Fibroblast of skin of right quadriceps (primary cell): ENCODE measurements around the gene ALDH1A3.
A peak's percentile ranks its signal among the peaks of the same experiment; 100 is the strongest.

Experiments
- DNase-seq: peaks from one replicate; pipeline ENCODE4 v3.0.0-alpha.2; 2013

The ALDH1A3 gene

DNA sequence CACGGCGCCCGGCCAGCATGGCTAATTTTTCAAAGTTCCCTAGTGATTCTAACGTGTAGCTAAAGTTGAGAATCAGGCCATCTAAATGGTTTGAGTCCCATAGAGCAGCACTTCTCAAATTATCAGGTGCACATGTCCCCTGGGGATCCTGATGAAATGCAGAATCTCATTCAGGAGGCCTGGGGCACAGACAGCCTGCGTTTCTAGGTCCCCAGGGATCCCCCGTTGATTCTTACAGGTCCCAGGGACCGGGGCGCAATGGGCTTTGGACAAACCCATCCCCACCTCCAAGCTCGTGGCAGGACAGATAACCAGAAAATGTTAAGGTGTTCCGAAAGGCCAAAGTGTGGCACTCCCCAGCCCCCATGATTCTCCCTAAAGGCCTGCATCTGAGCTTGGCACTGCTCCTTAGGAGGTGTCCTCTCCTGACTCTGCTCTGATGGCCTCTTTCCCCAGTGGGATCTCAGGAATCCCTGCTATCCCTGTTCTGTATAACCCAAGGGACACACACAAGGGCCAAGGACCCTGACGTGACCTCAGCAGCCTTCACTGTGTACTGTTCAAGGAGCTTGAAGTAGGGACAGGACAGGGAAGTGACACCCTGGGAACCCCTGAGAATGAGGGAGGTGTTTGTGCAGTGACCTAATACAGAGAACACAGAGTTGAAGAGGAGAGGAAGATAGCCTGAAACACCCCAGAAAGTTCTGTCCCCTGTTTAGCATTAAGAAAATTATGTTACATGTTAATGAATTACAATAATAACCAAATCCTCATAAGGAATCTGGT is 47.5 kb downstream of the ALDH1A3 start:
- no peak for DNase-seq

DNA sequence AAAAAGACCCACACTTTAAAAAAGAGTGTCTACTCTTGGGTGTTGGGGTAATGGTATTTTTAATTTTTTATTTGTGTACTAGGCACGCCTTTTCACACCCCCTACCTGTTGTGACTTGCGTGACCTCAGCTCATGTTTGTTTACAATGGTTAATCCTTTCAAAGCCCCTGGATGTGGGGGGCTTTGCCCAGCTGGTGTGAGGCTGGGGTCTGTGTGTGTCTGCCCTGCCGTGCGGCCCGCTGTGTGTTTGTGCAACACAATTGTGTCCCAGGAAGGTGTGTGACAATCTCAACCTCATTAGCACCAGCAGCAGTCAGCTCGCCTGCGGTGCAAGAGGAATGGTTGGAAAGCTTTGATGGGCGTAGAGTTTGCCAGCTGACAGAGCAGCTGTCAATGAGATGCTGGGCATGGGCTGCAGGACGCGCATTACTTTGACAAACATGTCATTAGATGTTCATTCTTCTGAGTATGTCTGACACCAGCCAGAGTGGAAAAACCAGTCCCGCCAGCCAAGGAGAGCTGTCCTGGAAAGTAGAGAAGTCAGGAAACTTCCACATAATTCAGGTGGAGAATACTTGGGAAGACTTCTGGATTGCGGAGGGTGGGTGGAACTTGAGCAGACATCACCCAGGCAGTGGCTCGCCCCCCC is 49.1 kb downstream of the ALDH1A3 start:
- no peak for DNase-seq

DNA sequence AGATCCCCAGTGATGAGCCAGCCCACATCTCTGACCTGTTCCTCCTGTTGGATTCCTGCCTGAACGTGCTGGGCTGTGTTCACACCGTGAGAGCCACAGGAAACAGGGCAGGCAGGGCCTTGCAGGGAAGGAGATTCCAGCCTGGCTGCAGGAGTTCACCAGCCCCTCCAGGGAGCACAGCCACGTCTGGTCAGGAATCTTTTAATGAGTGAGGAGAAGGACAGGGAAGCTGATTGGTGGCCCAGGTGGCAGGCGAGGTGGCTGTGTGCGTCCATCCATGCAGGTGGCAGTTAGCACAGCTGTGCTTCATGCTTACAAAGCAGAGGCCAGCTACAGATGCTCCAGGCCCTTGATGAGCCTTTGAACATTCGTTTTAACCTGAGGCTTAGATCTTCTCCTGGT is 50.0 kb downstream of the ALDH1A3 start:
- DNase-seq = no peak

DNA sequence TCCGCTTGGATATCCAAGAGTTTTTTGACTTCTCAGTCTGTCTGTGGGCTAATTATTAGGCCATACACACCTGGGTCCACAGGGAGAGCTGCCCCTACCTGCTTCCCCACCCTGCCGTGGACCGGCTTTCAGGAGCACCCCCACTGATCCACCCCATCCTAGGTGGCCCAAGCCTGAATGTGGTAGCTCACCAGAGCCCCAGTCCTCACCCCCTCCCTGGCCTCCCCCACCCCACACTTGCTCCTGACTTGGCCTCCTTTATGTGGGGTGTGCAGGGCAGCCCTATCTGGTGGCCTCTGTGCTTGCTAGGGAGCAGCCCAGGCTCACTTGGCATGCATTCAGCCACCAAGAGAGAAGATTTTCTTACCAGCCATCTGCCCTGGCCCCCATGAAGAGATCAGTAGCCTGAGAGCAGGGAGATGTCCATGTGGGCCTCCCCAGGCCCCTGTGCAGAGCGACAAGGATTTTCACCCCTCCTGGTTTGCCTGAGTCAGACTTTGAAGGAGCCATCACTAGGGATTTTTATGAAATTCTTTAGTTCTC is 50.7 kb downstream of the ALDH1A3 start:
- no peak for DNase-seq

DNA sequence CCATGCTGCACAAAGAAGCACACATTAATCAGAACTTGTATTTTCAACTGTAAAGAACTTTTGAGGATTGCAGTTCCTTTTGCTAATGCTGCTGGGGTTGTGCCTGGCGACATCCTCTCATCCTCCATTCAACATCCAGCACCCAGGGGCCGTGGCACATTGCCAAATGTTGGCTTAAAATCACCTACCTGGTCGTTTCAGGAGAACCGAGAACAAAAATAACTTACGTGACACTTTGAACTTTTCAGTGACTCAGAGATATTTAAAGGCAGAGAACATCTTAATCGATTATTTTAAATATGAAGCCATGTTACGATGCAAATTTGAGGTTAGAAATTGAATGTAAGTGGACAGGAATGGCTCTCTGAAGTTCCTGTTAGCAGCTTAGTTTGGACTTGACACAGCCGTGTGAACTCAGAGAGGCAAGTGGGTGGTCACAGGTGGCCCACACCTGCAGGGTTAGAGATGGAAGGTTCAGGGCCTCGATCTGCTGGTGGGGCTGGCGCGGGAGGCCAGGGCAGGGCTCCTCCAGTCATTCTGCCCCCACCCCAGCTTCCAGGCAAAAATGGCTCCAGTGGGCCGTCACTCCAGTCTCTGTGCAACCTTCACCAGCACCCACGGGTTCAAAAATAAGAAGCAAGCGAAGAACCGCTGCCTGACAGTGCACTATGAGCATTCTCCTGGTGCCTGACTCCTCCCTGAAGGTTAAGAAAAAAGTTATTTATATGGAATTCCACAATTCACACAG is 51.7 kb downstream of the ALDH1A3 start:
- no peak for DNase-seq

DNA sequence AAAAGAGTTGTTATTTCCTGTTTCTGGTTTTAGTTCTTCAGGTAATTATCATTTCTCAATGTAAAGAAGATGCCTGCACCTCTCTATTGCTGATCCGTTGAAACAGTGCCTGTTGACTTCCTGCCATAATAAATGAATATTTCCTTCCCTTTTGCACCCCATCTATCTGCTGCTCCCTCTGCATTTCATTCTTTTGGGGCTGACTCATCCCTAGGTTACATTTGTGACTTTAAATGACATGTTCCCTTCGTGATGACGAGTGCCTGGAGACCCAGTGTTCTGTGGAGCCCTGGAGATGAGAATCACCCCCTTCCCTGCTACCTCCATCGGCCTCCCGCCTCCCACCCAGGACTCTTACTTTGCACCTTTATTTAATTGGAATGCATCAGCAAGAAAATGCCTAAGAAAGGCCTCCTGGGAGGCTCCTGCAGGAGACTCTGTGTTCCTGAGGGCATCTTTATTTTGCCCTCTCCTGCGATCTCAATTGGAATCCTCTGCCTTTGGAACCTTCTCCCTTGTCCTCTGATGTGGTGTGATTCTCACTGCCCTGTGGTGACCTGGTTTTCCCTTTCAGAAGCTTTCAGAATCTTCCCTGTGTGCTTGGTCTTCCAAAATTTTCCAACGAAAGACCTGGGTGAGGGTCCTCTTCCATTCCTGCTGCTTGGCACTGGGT is 53.2 kb downstream of the ALDH1A3 start:
- peak; percentile 8 for DNase-seq

DNA sequence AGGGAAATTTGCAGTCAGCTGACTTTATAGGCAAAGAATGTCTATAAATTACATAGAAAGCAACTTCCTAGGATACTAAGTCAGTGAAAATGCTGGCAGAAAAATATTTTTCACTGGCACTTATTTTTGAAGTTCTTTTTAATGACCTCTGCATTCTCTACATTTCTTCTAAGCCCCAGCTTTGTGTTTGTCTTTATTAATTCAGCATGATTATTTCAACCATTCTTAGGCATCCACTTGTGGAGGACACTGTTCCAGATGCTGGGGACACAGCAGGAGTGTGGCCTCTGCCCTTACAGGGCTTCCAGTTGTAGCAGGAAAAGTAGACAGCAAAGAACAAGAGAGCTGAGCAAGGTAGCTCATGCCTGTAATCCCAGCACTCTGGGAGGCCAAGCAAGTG is 54.5 kb downstream of the ALDH1A3 start:
- DNase-seq = no peak

DNA sequence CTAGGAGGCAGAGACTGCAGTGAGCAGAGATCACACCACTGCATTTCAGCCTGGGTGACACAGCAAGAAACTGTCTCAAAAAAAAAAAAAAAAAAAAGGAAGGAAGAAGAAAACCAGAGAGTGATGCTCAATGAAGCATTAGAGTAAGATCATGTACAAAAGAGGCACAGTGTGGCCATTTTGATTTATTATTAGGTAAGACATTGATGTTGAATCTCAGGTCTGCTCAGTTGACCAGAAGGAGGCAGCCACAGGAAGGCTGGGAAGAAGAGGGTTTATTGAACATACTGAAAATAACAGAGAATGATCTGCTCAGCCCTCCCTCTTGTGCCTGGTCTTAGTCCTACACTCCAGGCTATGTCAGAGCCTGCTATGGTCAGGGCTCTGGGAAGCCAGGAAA is 55.1 kb downstream of the ALDH1A3 start:
- DNase-seq = no peak

DNA sequence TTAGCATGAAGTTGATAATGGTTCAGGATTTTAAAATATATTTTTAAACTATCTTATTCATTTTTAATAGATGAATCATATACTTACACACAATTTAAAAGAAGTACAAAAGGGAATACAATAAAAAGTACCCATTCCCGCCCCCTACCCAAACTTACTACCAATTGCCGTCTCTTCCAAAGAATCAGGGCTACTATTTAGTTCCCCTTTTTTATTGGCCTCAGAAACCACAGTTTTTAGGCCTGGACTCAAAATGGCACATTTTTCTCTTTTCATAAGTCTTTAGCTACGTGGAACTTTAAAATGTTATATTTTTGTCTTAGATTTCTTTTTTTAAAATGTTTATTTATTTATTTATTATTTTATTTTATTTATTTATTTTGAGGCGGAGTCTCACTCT is 57.5 kb downstream of the ALDH1A3 start:
- no peak for DNase-seq

DNA sequence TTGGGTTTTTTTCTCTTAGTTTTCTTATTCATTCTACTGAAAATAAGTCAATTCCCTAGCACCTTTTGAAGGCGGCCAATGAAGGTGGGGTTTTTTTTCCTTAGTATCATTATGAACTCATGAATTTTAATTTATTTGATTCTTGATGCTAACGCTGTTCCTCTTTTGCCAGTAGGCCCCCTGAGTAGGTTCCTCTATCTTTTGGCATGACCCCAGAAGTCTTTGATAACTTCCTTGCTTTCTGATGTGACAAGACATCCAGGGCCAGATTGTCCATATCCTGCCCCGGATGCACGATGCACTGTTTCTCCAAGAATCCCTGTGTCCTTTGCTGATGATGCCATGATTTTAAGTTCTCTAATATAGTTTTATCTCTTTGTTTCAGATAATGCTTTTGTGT is 60.2 kb downstream of the ALDH1A3 start:
- no peak for DNase-seq

DNA sequence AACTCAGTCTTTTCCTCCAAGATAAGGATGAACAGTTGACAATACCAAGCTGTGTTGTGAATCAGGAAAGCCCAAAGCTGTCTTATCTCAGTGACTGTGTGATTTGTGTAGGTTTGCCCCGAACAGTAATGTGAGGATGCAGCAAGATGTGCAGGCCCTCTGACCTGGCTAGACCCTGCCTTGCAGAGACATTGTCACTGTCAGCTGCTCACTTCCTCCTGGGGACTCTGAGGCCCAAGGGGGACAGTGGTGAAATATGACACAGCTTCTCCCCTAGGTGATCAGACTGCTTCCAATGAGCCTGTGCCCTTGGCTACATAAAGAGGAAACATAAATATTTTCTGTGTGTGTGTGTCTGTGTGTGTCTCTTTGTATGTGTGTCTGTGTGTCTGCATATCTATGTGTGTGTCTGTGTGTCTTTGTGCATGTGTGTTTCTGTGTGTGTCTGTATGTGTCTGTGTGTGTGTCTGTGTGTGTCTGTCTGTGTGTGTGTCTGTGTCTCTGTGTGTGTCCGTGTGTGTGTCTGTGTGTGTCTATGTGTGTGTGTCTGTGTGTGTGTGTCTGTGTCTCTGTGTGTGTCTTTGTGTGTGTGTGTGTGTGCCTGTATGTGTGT is 61.2 kb downstream of the ALDH1A3 start:
- DNase-seq = no peak

DNA sequence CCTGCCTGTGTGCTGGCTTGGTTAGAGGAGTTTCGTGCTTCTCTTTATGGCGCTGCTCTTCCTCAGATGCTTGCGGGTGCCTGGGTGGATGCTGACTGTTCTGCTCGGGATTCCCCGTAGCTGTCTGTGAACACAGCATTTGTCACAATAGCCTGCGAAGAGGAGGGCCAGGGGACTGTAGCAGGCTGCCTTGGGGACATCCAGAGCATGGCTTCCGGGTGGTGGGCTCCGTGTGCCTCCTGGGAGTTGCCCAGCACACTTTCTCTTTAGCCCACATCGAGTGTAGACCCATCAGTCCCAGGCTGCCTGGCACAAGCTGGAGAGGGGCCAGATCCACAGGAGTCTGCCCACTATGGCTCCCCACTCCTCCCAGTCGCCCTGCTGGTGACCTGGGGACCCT is 61.9 kb downstream of the ALDH1A3 start:
- no peak for DNase-seq

DNA sequence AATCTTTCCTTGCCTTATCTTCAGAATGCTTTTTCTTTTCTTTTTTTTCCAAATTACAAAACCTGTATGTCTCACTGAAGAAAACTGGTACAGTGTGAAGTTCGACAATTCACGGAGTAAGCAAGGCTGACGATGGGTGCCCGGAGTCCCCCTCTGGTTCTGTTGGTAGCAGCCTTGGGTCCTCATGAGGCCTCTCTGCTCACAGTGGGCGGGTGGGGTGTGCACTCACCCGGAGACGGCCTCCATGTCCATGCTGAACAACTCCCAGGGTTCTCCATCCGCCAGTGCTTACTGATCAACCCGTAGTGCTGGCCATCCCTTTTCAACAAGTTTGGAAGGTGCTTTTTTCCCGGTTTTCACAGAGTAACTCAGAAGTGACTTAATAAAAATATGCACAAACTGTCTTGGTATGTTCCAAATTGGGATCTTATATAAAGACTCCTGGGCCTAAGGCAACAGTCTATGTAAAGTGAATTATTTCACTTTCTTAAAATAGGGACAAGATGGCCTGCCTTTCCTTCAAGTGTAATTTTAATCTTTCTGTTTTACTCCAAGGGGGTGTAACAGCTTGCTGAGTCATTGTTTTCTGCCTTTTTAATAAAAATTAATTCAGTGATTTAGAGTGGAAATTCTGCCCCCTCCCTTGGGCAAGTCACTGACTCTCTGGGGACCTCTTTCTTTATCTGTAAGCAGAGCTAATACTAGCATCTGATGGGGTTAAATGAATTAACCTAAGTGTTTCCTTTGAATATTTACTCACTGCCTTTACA is 63.2 kb downstream of the ALDH1A3 start:
- no peak for DNase-seq

DNA sequence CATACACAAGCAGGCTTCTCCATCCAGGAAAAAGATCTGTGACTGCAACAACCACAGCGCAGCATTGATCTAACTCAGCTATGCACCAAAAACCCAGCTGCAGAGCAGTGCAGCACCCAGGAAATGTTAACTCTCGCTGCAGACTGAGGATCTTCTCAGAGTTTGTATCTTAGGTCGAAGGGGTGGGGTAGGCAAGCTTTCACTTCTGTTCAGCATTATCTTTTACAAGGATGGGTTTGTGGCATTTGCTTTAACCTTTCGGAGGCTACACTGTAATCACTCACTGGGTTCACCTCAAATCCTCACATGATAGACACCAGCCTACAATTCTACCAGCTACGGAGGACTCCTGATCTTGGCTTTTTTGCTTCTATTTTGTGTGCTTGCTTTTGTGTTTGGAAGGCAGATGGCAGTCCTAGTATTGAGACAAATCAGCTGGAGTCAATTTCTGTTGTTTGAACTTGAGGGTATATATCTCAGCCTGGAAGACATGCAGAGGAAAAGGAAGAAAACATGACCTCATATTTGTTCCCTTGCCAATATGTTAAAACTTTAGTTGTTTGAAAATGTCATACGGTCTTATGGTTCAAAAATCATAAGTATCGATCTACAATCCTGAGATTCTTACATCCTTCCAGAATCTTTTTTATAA is 64.7 kb downstream of the ALDH1A3 start:
- DNase-seq = peak; percentile 22

DNA sequence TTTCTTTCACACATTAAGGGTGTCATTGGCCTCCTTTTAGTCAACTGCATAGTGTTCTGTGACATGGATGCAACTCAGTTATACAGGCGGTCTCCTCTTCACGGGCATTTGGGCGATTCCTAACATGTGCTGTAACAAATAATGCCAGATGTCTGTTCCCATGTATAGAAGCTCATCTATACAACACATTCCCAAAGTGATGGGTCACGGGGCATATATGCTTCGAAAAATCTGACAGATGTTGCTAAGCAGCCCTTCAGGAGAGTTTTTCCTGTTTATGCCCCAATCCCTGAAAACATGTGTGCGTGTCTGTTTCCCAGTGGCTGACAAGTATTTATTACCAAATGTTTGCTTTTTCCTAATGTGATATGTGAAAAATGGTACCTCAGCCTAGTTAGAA is 65.4 kb downstream of the ALDH1A3 start:
- DNase-seq = peak; percentile 68

DNA sequence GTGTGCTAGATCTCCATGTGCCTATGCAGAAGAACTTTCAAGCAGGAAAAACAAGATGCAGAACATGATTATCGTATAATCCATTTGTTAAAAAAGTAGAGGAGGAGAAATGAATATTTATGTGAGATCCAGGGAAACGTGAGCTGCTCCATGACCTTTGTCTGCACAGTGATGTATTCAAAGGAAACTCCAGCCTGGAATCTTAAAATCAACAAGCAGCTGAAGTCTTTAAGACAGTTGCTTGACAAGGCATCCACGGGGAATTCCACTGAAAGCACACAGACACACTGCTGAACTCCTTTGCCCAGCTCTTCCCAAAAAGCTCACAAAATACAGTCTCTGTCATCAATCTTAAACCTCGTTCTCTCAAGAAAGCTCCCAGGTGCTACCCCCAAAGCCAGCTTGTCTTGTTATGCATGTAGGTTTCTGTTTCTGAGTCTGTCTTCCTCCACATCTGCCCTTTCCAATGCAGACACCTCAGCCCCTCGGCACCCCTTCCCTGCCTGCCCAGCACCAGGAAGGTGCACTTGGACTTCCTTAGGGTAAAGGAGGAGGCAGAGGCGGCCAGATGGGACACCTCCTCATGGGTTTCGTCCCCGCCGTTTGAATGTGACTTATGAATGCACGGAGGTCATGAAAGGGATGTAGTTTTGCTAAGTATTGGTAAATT is 68.3 kb downstream of the ALDH1A3 start:
- DNase-seq = no peak

DNA sequence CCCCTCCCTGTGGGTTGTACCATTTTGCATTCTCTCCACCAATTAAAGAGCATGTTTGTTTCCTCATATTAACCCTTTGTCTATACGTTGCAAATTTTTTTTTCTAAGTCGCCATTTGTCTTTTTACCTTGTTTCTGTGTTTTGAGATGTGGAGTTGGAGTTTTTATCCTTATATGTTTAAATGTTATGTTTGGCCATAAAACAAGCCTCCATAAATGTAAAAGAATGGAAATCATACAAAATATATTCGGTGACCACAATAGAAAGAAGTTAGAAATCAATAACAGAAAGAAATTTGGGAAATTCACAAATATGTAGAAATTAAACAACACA is 68.8 kb downstream of the ALDH1A3 start:
- no peak for DNase-seq

DNA sequence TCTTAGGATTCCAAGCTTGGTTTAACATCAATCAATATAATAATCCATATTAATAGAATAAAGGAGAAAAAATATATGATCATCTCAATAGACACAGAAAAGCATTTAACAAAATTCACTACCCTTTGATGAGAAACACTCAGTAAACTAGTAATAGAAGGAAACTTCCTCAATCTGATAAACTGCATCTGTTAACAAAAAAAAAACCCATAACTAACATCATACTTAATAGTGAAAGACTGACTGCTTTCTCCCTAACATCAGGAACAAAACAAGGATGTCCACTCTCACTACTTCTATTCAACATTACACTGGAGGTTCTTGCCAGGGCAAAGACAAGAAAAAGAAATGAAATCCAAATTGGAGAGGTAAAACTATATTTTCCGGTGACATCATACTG is 70.1 kb downstream of the ALDH1A3 start:
- DNase-seq = no peak

DNA sequence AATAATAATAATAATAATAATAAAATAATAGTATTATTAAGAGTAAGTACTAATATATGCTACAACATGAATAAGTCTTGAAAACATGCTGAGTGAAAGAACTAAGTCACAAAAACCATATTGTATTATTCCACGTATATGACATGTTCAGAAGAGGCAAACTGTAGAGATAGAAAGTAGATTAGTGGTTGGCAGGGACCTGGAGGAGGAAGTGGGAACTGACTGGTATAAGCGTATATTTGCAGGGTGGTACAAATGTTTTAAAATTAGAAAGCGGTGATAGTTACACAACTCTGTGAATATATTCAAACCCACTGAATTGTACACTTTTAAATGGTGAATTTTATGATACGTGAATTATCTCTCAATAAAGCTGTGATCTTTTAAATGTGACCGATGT is 72.3 kb downstream of the ALDH1A3 start:
- no peak for DNase-seq

DNA sequence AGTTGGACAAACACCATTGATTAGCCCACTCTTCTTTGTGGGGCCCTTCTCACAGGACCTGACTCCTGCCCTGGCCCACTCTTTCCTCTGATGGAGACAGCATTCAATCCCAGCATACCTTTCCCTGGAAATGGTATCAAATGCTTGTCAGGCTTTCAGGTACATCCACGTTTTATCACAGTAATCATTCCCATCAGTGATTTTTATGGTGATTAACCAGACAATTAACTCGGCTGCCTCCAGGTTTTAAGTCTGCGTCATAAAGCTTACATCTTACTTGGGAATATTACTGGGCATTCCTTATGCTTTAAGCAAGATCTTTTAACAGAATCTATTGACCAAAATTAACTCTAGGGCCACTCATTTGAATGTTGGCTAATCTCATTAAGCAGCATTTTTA is 72.9 kb downstream of the ALDH1A3 start:
- no peak for DNase-seq
